Measurements from ENCODE around the gene RAP1A.
"Not testable (repeated sequence)": the region's sequence is repeated elsewhere in the genome, so short reads cannot be mapped to it uniquely, and the experiment has no call there.

GRCh38 chr1:111632771-111633170, 13.2 kb downstream of the RAP1A start:
- not testable (repeated sequence) for TF ChIP-seq EZH2 (IDR thresholded peaks at IDR 0.05); POLR2AphosphoS5 (IDR thresholded peaks at IDR 0.05; ENCODE audit: borderline replicate concordance, low read depth, low read length); FOXP2 (optimal IDR thresholded peaks at IDR 0.05; ENCODE audit: control extremely low read depth, extremely low read length, insufficient read depth)
